ENCODE data around the gene XPO6.

Gene XPO6

DNA sequence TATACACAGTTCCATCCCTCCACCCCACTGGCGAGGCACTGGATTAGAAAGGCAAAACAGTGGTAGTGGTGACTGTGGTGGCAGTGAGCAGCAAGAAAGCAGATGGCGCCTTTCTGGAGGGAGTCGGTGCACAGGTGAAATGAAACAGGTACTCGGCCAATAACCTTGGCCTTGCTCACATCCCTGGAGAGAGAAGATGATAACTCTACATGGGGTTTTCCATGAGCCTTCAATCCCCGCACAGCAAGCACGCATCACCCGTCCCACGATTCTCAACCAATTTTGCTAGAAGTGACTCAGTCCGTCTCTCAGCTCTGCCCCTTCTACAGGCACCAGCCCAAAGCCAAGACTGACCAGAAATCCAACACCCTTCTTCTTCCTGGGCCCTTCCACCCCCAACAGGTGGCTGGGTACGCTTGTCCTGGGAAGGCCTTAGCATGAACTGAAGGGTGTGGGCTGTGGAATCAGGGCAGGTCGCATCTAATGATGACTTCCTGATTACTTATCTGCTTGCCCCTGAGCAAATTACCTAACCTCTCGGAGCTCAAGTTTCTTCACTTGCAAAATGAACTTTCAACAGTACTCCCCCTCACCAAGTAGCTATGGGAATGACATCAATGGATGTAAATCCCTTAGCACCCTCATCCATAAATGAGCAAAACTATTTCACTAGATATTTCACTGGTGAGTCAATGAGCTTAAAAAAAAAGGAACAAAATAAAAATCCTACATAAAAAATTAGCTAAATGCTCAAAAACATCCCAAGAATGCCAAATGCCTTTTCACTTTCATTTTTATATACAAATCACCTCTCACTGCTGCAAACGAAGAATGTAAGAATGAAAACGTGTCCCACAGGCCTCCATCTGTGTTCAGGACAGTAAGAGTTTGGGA is 18.0 kb downstream of the XPO6 start:
- TF ChIP-seq, protein P1, sequence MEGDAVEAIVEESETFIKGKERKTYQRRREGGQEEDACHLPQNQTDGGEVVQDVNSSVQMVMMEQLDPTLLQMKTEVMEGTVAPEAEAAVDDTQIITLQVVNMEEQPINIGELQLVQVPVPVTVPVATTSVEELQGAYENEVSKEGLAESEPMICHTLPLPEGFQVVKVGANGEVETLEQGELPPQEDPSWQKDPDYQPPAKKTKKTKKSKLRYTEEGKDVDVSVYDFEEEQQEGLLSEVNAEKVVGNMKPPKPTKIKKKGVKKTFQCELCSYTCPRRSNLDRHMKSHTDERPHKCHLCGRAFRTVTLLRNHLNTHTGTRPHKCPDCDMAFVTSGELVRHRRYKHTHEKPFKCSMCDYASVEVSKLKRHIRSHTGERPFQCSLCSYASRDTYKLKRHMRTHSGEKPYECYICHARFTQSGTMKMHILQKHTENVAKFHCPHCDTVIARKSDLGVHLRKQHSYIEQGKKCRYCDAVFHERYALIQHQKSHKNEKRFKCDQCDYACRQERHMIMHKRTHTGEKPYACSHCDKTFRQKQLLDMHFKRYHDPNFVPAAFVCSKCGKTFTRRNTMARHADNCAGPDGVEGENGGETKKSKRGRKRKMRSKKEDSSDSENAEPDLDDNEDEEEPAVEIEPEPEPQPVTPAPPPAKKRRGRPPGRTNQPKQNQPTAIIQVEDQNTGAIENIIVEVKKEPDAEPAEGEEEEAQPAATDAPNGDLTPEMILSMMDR (IDR thresholded peaks at IDR 0.05; ENCODE audit: control insufficient read depth, insufficient read depth, low read depth, low read length, missing control alignments), result no peak
- peak; percentile 92 for DNase-seq (ENCODE audit: low read depth)
- H3K4me3 ChIP-seq (ENCODE audit: control insufficient read depth, low read depth, low read length), result no peak overlapping the region; the same call in 1 of the 2 replicates

DNA sequence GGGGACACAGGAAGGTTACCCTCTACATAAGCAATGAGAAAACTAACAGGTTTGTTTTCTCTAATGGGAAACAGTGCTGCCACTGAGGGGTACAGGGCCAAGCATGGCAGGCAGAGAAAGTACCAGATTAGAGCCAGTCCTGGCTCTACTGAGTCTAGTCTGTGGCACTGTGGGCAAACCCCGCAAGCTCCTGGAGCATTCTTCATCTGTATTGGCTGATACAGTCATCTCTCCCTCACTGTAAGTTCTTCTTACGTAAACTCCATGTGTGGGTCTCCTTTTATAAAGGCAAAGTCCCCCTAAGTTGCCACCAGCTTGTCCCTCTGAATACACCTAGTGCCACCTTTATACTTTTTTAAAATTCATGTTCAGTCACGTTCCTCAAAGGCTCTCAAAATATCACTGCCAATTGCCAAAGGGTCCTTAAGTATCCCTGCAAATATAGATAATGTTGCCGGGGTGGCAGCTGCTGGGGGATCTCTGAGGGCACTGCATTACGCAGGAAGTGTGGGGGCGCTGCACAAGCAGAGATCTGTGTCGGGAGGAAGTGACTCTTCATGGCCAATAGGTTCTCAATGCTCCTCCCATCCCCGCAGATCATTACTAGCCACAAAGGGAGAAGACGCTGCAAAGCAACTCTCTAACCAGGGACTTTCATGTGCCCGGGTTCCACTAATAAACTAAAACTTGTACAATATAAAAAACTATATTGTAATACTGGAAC is 18.8 kb downstream of the XPO6 start:
- TF ChIP-seq, protein P1 (IDR thresholded peaks at IDR 0.05; ENCODE audit: control insufficient read depth, insufficient read depth, low read depth, low read length, missing control alignments), result no peak
- H3K4me3 ChIP-seq (ENCODE audit: control insufficient read depth, low read depth, low read length), result no peak overlapping the region
- DNase-seq (ENCODE audit: low read depth), result no peak

DNA sequence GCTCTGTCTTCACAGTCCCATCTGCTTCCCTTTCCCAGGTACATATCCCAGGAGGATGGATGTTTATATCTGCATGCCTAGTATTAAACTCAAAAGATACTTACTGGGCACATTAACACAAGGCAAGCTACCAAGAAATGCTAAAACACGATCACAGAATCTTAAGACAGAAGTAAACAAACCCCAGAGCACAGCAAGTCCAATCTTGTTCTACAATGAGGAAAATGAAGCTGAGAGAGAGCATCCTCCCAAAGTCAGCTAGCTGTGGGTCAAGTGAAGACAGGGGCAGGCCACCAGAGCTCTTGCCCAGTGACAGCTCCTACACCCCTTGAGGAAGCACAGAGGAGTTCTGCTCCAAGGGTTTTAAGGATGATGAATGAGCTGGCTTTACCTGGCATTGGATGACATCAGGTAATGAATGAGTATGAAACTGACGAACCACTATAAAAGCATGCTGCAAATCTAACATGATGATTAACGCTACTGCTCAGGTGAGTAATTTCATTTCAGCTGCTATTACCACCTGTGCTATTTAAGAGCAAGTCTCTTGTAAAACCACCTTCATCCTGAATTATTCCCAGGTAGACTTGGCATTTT is 20.3 kb downstream of the XPO6 start:
- TF ChIP-seq, protein P1 (IDR thresholded peaks at IDR 0.05; ENCODE audit: control insufficient read depth, insufficient read depth, low read depth, low read length, missing control alignments), result no peak
- H3K4me3 ChIP-seq (ENCODE audit: control insufficient read depth, low read depth, low read length), result no peak overlapping the region
- no peak for DNase-seq (ENCODE audit: low read depth)

GRCh38 chr16:28189245-28189644 is 22.5 kb downstream of the XPO6 start:
- no peak overlapping the region for H3K4me3 ChIP-seq (ENCODE audit: control insufficient read depth, low read depth, low read length)
- TF ChIP-seq, protein P1 (IDR thresholded peaks at IDR 0.05; ENCODE audit: control insufficient read depth, insufficient read depth, low read depth, low read length, missing control alignments), result no peak
- DNase-seq (ENCODE audit: low read depth), result no peak

DNA sequence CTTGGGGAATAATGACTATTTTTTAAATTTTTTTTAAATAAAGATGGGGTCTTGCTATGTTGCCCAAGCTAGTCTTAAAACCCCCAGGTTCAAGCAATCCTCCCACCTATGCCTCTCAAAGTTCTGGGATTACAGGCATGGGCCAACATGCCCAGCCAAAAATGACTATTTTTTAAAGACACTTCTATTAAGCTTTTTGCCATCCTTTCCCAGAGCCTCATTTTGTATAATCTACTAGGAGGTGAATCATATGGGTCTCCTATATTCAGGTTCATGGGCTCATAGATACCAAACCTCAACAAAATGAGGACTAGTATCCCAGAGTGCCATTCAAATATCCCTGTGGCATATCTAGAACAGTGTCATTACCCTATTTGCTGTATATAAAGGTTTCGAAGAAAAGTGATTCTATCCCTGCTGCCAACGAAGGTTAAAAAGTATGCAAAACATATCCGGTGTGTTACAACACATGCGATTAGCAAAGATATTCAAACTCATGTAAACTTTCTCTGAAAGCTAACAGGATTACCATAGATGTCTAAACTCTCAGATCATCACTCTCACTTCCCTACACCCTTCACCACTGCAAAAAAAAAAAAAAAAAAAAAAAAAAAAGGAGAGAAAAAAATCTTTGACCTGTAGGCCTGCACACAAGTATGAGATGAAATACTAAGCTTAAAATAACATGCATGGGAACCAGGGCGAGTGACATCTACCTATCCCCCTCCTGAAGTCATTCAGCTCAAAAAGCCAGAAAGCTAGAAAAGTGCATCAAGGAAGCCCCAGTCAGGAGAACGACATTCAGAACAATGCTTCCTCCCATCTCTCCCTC is 23.5 kb downstream of the XPO6 start:
- no peak for DNase-seq (ENCODE audit: low read depth)
- no peak overlapping the region for H3K4me3 ChIP-seq (ENCODE audit: control insufficient read depth, low read depth, low read length)
- TF ChIP-seq, protein P1 (IDR thresholded peaks at IDR 0.05; ENCODE audit: control insufficient read depth, insufficient read depth, low read depth, low read length, missing control alignments), result no peak

GRCh38 chr16:28187595-28188004 is 24.2 kb downstream of the XPO6 start:
- DNase-seq (ENCODE audit: low read depth), result no peak
- H3K4me3 ChIP-seq (ENCODE audit: control insufficient read depth, low read depth, low read length), result no peak overlapping the region
- TF ChIP-seq, protein P1 (IDR thresholded peaks at IDR 0.05; ENCODE audit: control insufficient read depth, insufficient read depth, low read depth, low read length, missing control alignments), result no peak

Measured in AG09309 (cell line).